Activated CD4-positive, alpha-beta T cell treated with anti-CD3 and anti-CD28 coated beads, Interleukin-2, Interleukin-4, amounts not matched to agents 100 ng/mL and 50 ng/mL, durations not matched to agents 16 hours and 8 hours (primary cell): ENCODE measurements around the gene GATA3.
A peak's percentile ranks its signal among the peaks of the same experiment; 100 is the strongest.

Experiments used
- DNase-seq: peaks from one replicate; pipeline ENCODE4 v3.0.0-alpha.2; 2020; ENCODE audit warnings: low spot score

The GATA3 gene

GRCh38 chr10:8064436-8064835, 9.9 kb downstream of the GATA3 start:
- no peak for DNase-seq

DNA sequence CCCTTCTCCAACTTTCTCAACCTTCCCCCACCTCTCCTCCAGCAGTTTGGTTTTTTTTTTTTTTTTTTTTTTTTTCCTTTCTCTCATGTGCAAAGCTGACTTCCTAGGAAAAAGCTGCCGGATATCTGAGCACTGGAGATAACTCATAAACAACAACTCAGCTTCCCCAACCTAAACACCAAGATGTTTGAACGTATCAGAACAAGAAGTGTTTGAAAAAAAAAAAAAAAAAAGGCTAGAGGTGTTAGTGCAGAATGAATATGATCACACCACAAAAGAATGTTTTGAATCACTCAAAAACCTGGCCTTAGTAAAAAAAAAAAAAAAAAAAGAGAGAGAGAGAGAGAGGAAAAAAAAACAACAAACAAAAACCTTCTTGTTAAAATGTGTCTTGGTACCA, 11.2 kb downstream of the GATA3 start:
- peak; percentile 78 for DNase-seq

DNA sequence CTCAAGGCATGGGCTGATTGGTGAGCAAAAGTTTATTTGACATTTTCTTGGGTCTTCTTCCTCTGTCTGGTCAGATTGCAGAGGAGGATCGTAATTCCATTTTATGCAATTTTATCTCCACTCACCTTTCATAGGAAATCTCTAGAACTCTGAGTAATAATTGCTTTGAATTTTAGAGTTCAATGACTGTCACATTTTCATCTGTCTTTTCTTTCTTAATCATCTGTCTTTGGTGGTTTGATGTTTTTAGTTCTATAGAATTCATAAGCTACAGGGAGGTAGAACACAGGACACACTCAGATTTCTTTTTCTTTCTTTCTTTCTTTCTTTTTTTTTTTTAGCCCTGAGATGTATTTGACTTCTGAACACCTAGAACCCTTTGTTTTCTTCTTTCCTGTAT, 11.6 kb downstream of the GATA3 start:
- DNase-seq = no peak

GRCh38 chr10:8066797-8067196, 12.3 kb downstream of the GATA3 start:
- DNase-seq = no peak

DNA sequence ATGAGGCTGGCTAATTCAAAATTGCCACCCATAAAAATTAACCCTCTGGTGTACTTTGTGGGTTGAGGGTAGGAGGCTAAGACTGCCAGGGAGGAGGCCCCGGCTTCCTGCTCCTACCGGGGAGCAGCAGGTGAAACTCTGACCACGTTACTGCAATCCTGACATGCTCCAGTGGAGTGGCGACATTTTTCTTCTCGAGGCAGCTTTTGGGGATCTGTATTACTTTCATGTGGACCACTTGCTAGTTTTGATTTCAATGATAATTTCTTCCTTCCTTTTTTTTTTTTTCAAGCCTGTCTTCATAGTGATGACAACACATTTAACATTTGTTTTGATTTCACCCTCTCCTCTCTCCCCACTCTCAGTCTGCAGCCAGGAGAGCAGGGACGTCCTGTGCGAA, 14.6 kb downstream of the GATA3 start:
- no peak for DNase-seq

GRCh38 chr10:8069627-8070026, 15.1 kb downstream of the GATA3 start:
- DNase-seq = no peak

- DNase-seq = no peak
These were observed 16.0 kb downstream of the GATA3 start for GRCh38 chr10:8070440-8070839.

GRCh38 chr10:8071006-8071405, 16.5 kb downstream of the GATA3 start:
- no peak for DNase-seq

- no peak for DNase-seq
These were observed 17.2 kb downstream of the GATA3 start for GRCh38 chr10:8071666-8072065.

GRCh38 chr10:8072211-8072610, 17.7 kb downstream of the GATA3 start:
- DNase-seq = no peak

DNA sequence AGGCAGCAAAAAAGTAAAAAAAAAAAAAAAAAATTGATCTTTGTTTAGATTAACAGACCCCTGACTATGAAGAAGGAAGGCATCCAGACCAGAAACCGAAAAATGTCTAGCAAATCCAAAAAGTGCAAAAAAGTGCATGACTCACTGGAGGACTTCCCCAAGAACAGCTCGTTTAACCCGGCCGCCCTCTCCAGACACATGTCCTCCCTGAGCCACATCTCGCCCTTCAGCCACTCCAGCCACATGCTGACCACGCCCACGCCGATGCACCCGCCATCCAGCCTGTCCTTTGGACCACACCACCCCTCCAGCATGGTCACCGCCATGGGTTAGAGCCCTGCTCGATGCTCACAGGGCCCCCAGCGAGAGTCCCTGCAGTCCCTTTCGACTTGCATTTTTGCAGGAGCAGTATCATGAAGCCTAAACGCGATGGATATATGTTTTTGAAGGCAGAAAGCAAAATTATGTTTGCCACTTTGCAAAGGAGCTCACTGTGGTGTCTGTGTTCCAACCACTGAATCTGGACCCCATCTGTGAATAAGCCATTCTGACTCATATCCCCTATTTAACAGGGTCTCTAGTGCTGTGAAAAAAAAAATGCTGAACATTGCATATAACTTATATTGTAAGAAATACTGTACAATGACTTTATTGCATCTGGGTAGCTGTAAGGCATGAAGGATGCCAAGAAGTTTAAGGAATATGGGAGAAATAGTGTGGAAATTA, 19.4 kb downstream of the GATA3 start:
- DNase-seq = no peak

GRCh38 chr10:8074881-8075280, 20.4 kb downstream of the GATA3 start:
- DNase-seq = no peak

DNA sequence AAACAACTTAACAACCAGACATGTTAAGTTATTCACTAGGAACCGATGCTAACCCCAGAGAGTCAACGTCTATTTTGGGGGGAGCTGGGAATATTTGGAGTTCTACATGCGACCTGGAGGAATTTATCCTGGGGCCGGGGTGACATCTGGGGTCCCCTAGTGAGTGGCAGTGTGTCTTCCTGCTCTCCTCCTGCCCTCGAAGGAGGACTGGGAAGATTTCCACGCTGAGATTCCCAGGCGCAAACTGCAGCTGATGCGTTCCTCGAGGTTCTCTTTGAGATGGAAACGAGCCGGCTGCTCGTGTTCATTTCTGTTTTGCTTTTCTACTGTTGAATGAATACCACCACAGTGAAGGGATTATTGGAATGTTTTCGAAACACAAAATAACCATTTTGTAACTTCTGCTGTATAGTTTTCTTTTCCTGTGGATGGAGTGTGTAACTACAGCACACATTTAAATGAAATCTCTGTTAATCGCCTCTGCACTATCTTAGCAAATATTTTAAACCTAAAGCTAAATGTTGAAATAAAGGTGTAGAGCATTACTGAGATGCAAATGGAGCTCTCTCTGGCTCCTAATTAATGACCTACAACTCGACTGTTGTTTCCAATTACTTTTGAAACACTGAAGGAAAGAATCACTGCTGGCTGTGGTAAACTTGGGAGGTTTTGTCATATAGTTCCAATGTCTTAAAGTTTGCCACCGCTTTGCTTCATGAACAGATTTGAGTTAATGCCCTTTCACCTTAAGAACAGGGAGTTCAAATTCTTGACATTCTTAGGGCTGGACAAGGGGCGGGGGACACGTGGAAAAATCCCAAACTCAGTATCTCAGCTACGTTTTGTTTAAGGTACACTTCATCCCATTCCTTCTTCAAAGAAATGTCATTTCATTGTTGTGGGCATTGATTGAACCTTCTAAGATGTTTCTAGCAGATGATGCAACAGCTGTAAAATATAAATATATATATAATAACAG, 21.1 kb downstream of the GATA3 start:
- DNase-seq = no peak

DNA sequence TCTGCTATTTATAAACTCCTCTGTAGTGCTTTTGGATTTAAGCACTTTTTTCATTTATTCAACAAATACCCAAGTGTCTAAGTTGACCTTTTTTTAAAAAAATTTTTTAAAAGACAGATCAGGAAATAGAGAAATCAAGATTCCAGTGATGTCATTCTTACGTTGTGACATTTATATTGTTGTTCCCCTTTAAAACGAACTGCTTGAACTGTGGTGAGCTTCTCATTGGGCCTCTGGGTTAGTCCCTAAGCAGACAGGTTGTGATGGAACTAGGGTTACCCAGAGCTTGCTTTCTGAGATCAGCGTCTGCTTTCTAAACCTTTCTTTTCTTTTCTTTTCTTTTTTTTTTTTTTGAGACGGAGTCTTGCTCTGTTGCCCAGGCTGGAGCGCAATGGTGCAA, 22.4 kb downstream of the GATA3 start:
- no peak for DNase-seq

- DNase-seq = no peak
These were observed 23.5 kb downstream of the GATA3 start for GRCh38 chr10:8078027-8078426.

DNA sequence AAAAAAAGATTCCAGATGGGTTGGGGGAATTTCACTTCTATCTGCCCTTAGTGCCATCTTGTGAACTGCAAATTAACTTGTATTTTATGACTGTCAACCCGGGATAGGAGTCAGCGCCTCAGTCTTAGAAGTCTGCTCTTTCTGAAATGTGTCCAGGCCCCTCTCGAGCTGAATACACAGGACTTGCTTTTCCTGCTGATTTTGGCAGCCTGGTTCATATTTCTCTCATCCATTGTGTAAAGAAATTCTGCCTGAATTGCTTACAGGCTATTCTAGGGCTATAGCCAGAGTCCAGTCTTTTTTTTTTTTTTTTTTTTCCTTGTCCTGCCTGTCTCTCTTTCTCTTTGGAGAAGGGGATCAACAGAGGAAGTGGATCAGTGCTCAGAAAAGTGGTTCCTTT, 24.6 kb downstream of the GATA3 start:
- DNase-seq = no peak

DNA sequence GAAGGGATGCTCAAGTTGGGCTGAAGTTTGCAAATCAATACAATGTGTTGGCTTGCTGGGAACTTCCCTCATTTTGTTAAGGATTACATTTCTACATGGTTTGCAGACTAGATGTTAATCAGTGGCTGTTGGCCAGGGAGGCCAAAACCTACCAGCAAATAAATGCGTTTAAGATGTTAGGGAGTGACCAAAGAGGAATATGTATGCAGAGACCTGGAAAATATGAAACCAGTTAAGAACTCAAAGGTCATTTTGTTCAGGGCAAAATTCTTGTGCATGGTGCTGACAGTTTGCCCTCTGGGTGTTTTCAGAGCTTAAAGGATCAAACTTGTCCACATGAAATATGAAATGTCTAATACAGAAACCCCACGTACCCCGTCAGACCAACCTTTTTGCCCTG, 30.3 kb downstream of the GATA3 start:
- DNase-seq = no peak

GRCh38 chr10:8085251-8085650, 30.8 kb downstream of the GATA3 start:
- no peak for DNase-seq

DNA sequence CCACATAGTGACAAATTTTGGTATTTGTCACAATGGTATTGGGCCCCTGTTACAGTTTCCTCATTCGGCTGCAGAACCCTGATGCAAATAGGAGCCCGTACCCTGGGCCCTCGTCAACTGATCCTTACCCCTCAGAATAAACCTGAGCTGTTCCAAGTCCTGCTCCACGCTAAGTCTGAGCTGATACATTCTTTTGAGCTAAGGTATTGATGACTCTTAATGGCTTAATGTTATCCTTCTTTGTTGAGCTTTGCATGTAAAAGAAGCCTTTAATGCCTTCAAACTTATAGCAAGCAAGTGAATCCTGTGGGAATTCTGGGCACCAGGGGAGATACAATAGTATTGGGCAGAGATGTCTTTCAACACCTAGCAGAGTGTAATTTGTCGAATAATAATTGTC, 31.8 kb downstream of the GATA3 start:
- DNase-seq = no peak

DNA sequence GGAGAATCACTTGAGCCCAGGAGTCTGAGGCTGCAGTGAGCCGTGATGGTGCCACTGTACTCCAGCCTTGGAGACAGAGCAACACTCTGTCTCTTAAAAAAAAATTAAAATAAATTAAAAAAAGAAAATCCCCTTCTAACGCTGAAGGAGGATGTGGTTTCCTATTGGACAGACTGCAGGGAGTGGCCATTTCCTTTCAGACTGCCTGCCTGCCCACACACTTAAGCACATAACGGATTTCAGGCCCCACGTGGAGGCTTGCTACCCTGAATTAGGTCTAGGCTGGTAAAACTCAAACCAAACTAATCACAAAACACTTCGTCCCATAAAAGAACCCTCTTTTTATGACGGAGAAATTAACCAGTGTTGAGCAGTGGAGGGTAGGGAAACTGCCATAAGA, 34.0 kb downstream of the GATA3 start:
- DNase-seq = peak; percentile 50

DNA sequence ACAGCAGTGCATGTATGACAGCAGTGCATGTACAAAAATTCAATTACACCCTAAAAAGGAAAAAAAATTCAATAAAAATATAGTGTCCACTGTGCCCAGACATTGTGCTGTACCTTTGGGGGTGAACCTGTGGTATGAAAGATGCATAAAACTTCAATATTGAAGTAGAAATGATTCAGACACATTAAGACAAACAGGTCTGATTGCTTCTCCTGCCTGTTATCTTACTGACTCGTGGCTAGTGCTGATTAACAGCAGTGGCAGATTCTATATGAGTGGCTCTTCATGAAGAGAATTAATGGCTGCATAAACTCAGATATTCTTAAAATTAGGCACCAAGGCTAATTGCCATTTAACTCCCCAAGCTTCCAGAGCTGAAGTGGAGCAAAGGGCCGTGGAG, 37.9 kb downstream of the GATA3 start:
- no peak for DNase-seq

- peak; percentile 59 for DNase-seq
These were observed 41.5 kb downstream of the GATA3 start for GRCh38 chr10:8095959-8096358.

DNA sequence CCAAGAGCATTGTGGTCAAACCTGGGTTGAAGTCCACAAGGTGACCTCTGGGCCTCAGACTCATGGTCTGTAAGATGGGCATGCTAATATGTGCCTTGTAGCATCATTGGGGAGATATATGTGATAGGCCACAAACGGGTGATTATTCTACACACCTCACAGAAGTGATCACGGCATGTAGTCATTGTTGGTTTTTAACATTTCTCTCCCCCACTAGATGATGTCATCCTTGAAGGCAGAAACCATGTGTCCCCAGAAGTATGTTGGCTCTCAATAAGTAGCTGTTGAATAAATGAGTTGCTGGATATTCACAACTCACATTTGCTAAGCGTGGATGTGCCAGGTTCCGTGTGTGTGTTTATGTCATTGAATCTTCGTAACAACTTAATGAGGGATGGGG, 42.4 kb downstream of the GATA3 start:
- DNase-seq = no peak
